Breast epithelium (tissue), 4 donors: Measurements from ENCODE around the gene RHOT1. TPM values are rescaled to one million over a fixed set of nuclear protein-coding genes. Genes with fewer than 3 reads are reported as not detected.
"Not testable (repeated sequence)": the region's sequence is repeated elsewhere in the genome, so short reads cannot be mapped to it uniquely, and the experiment has no call there.

Experiments used
- DNase-seq, 2 donors: peaks; one replicate each; pipeline ENCODE4 v3.0.0-alpha.2; 2019; ENCODE audit warnings: low spot score in 2 of 2
- H3K27ac ChIP-seq, 2 donors: fragments of 200-600 bp; sonication (generic) in 1 of 2; one replicate each; pipeline ENCODE4 v1.5.1; 2016 to 2019; ENCODE audit warnings: mild to moderate bottlenecking in 1 of 2
- H3K27me3 ChIP-seq, 2 donors: fragments of 200-600 bp; sonication (generic) in 1 of 2; one replicate each; pipeline versions ENCODE4 v1.5.1 to v1.6.0; 2017 to 2019; ENCODE audit warnings: control low read depth in 1 of 2, mild to moderate bottlenecking in 1 of 2
- H3K36me3 ChIP-seq: fragments of 200-600 bp; one replicate; pipeline ENCODE4 v1.5.1; 2019
- H3K4me1 ChIP-seq, 2 donors: fragments of 200-600 bp; sonication (generic); one replicate each; pipeline ENCODE4 v1.5.1; 2016 to 2019; ENCODE audit warnings: control low read depth in 1 of 2
- H3K4me3 ChIP-seq, 3 donors: fragments of 200-600 bp; sonication (generic); 1 replicate in 2 of 3; 2 replicates in 1 of 3; pipeline ENCODE4 v1.5.1; 2016 to 2019; ENCODE audit warnings: mild to moderate bottlenecking in 3 of 3, moderate library complexity in 2 of 3
- H3K9me3 ChIP-seq, 2 donors: fragments of 200-600 bp; sonication (generic) in 1 of 2; one replicate each; pipeline ENCODE4 v1.5.1; 2016 to 2019; ENCODE audit warnings: control low read depth in 1 of 2
- CTCF ChIP-seq, 3 donors: fragments of 450-650 bp; IDR thresholded peaks; one replicate each; pipeline ENCODE4 v1.5.1; 2016 to 2017; ENCODE audit warnings: antibody characterized with exemption in 3 of 3, mild to moderate bottlenecking in 3 of 3, moderate library complexity in 3 of 3
- POLR2A ChIP-seq: fragments of 450-650 bp; IDR thresholded peaks from one replicate; pipeline ENCODE4 v1.6.1; 2016; ENCODE audit warnings: antibody characterized with exemption, mild to moderate bottlenecking, moderate library complexity
- POLR2AphosphoS5 ChIP-seq, 3 donors: sonication (generic); formaldehyde crosslinking; IDR thresholded peaks; one replicate each; pipeline ENCODE4 v1.6.1; 2017; ENCODE audit warnings: antibody characterized with exemption in 3 of 3
- intact Hi-C: fragments of 100-400 bp; cut with DNase I; formaldehyde crosslinking; loops from one replicate; pipeline ENCODE4 v1.15.1; 2023; ENCODE audit warnings: low total_unique reads
- total RNA-seq, 3 donors: library from RNA; depleted of rRNA; stranded (reverse); fragments of >200 nt; gene quantifications; one replicate each; pipeline ENCODE4 v1.1.0, GENCODE V29; 2016

Gene RHOT1
- 10 to 100 TPM; 62.9 to 74.6 (median 72.0) TPM for total RNA-seq

GRCh38 chr17:32142038-32142856 lies at the start of gene RHOT1:
Gene RHOT1 (plus strand): TSS chr17:32142502. CDS start chr17:32142693, 191 bp downstream.
- intact Hi-C loops = loop anchor here (2.0 kb wide), 1 partner anchor 135 kb away; the partner anchor contains the start of gene LRRC37B
- Histone ChIP-seq H3K27ac (peak within 1 kb of the TSS; percentile 90 to 96), H3K4me1 (peaks cover 0 to 7% of the 10 kb centered on the region in 2 donors), H3K4me3 (peak within 1 kb of the TSS; percentile 98 to 99 (median 99)), H3K9me3 (no peaks in the 10 kb centered on the region), H3K36me3 (no peaks in the 10 kb centered on the region), H3K27me3 (no peaks in the 10 kb centered on the region)
- DNase-seq = peak; percentile 52 to 69
- TF ChIP-seq POLR2AphosphoS5 (IDR thresholded peaks at IDR 0.05) (peak in 1 of 3 donors; percentile 31), POLR2A (no peak), CTCF (IDR thresholded peaks at IDR 0.05) (peak in 2 of 3 donors; percentile 60 to 78)

- Histone ChIP-seq H3K4me3 (no peak overlapping the region), H3K36me3 (no peaks in the 10 kb centered on the region), H3K27me3 (no peaks in the 10 kb centered on the region), H3K4me1 (no peaks in the 10 kb centered on the region), H3K9me3 (no peaks in the 10 kb centered on the region), H3K27ac (no peak overlapping the region)
- intact Hi-C loops = no loop called here
- TF ChIP-seq POLR2AphosphoS5 (IDR thresholded peaks at IDR 0.05) (no peak), CTCF (IDR thresholded peaks at IDR 0.05) (no peak), POLR2A (no peak)
- no peak for DNase-seq
Observed at GRCh38 chr17:32099686-32100085, 42.6 kb upstream of the RHOT1 start.

GRCh38 chr17:32100323-32100722 lies 42.0 kb upstream of the RHOT1 start:
- H3K4me1 ChIP-seq, DNase-seq, H3K27me3 ChIP-seq, H3K9me3 ChIP-seq, H3K27ac ChIP-seq, intact Hi-C loops, H3K4me3 ChIP-seq, H3K36me3 ChIP-seq: not testable (repeated sequence)

GRCh38 chr17:32100971-32101631 lies 41.2 kb upstream of the RHOT1 start:
- no peaks in the 10 kb centered on the region for H3K36me3 ChIP-seq
- H3K27me3 ChIP-seq = no peaks in the 10 kb centered on the region
- H3K9me3 ChIP-seq = no peaks in the 10 kb centered on the region
- TF ChIP-seq CTCF (IDR thresholded peaks at IDR 0.05) (no peak), POLR2A (no peak), POLR2AphosphoS5 (IDR thresholded peaks at IDR 0.05) (no peak)
- H3K4me1 ChIP-seq = no peaks in the 10 kb centered on the region
- no peak overlapping the region for H3K4me3 ChIP-seq
- H3K27ac ChIP-seq = no peak overlapping the region
- intact Hi-C loops = no loop called here
- no peak for DNase-seq

- TF ChIP-seq POLR2A (no peak), POLR2AphosphoS5 (IDR thresholded peaks at IDR 0.05) (no peak), CTCF (IDR thresholded peaks at IDR 0.05) (no peak)
- Histone ChIP-seq H3K27me3 (no peaks in the 10 kb centered on the region), H3K4me3 (no peak overlapping the region), H3K27ac (no peak overlapping the region), H3K9me3 (no peaks in the 10 kb centered on the region), H3K4me1 (no peaks in the 10 kb centered on the region), H3K36me3 (no peaks in the 10 kb centered on the region)
- intact Hi-C loops = no loop called here
- DNase-seq = no peak
Observed at GRCh38 chr17:32102172-32102571, 40.1 kb upstream of the RHOT1 start.
